ENCODE measurements around the gene DYNLL1. TPM values are rescaled to one million over a fixed set of nuclear protein-coding genes. Genes with fewer than 3 reads are reported as not detected.
"Not testable (repeated sequence)": the region's sequence is repeated elsewhere in the genome, so short reads cannot be mapped to it uniquely, and the experiment has no call there.

The DYNLL1 gene
- total RNA-seq, 1 donor, result 168 TPM

GRCh38 chr12:120529641-120530417 is 33.9 kb downstream of the DYNLL1 start:
- DNase-seq (ENCODE audit: insufficient read length, low spot score, missing footprints), result no peak
- peaks cover 15% of the 10 kb centered on the region for H3K79me2 ChIP-seq (ENCODE audit: insufficient read depth, low read length)

GRCh38 chr12:120530418-120530761 is 34.5 kb downstream of the DYNLL1 start:
- Histone ChIP-seq H3K4me2 (ENCODE audit: insufficient read depth, low read length) (peak overlapping the region; percentile 88), H3K4me3 (ENCODE audit: insufficient read depth, low read length) (peak overlapping the region; percentile 97)

More at GRCh38 chr12:120529641-120530417, 33.9 kb downstream of the DYNLL1 start:
- no peaks in the 10 kb centered on the region for H3K27me3 ChIP-seq (ENCODE audit: insufficient read depth, low read length)
- H4K20me1 ChIP-seq (ENCODE audit: insufficient read depth, low read length), result peaks cover 2% of the 10 kb centered on the region
- H3K27ac ChIP-seq (ENCODE audit: low read depth, low read length), result peak overlapping the region; percentile 95
- H3K4me2 ChIP-seq (ENCODE audit: insufficient read depth, low read length), result peak overlapping the region; percentile 88
- peak overlapping the region; percentile 99 for H2AFZ ChIP-seq (ENCODE audit: low read length)
- no peaks in the 10 kb centered on the region for H3K36me3 ChIP-seq (ENCODE audit: insufficient read depth, low read length)
- TF ChIP-seq CTCF (IDR thresholded peaks at IDR 0.05; ENCODE audit: extremely low read depth, low read depth, low read length), result peak; percentile 16
- peak overlapping the region; percentile 97 for H3K4me3 ChIP-seq (ENCODE audit: insufficient read depth, low read length)
- no peaks in the 10 kb centered on the region for H3K9me3 ChIP-seq (ENCODE audit: low read depth, low read length)
- H3K4me1 ChIP-seq (ENCODE audit: insufficient read depth, low read length), result peaks cover 17% of the 10 kb centered on the region

GRCh38 chr12:120532701-120533238 is 36.9 kb downstream of the DYNLL1 start:
- no peak for DNase-seq (ENCODE audit: insufficient read length, low spot score, missing footprints)
- Histone ChIP-seq H3K36me3 (ENCODE audit: insufficient read depth, low read length) (peaks cover 8% of the 10 kb centered on the region), H3K9me3 (ENCODE audit: low read depth, low read length) (no peaks in the 10 kb centered on the region), H3K27me3 (ENCODE audit: insufficient read depth, low read length) (no peaks in the 10 kb centered on the region), H4K20me1 (ENCODE audit: insufficient read depth, low read length) (peaks cover 31% of the 10 kb centered on the region), H3K4me3 (ENCODE audit: insufficient read depth, low read length) (no peak overlapping the region), H2AFZ (ENCODE audit: low read length) (no peak overlapping the region), H3K4me1 (ENCODE audit: insufficient read depth, low read length) (peaks cover 36% of the 10 kb centered on the region), H3K4me2 (ENCODE audit: insufficient read depth, low read length) (no peak overlapping the region), H3K79me2 (ENCODE audit: insufficient read depth, low read length) (peaks cover 45% of the 10 kb centered on the region), H3K27ac (ENCODE audit: low read depth, low read length) (no peak overlapping the region)
- TF ChIP-seq CTCF (IDR thresholded peaks at IDR 0.05; ENCODE audit: extremely low read depth, low read depth, low read length), result no peak

More at GRCh38 chr12:120530418-120530761, 34.5 kb downstream of the DYNLL1 start:
- not testable (repeated sequence) for H4K20me1 ChIP-seq (ENCODE audit: insufficient read depth, low read length); H3K36me3 ChIP-seq (ENCODE audit: insufficient read depth, low read length); DNase-seq (ENCODE audit: insufficient read length, low spot score, missing footprints); H3K27ac ChIP-seq (ENCODE audit: low read depth, low read length); H3K27me3 ChIP-seq (ENCODE audit: insufficient read depth, low read length); H3K9me3 ChIP-seq (ENCODE audit: low read depth, low read length)
- Histone ChIP-seq H2AFZ (ENCODE audit: low read length) (peak overlapping the region; percentile 99), H3K4me1 (ENCODE audit: insufficient read depth, low read length) (peaks cover 19% of the 10 kb centered on the region), H3K79me2 (ENCODE audit: insufficient read depth, low read length) (peaks cover 21% of the 10 kb centered on the region)

- Histone ChIP-seq H3K27ac (ENCODE audit: low read depth, low read length) (peak within 1 kb of the TSS; percentile 83), H4K20me1 (ENCODE audit: insufficient read depth, low read length) (peaks cover 45% of the 10 kb centered on the region), H3K27me3 (ENCODE audit: insufficient read depth, low read length) (no peaks in the 10 kb centered on the region), H3K9me3 (ENCODE audit: low read depth, low read length) (no peaks in the 10 kb centered on the region), H3K36me3 (ENCODE audit: insufficient read depth, low read length) (peaks cover 8% of the 10 kb centered on the region), H3K79me2 (ENCODE audit: insufficient read depth, low read length) (peaks cover 51% of the 10 kb centered on the region), H3K4me2 (ENCODE audit: insufficient read depth, low read length) (peak within 1 kb of the TSS; percentile 96), H3K4me3 (ENCODE audit: insufficient read depth, low read length) (peak within 1 kb of the TSS; percentile 97), H3K4me1 (ENCODE audit: insufficient read depth, low read length) (peaks cover 45% of the 10 kb centered on the region), H2AFZ (ENCODE audit: low read length) (peak within 1 kb of the TSS; percentile 68)
- no peak for TF ChIP-seq CTCF (IDR thresholded peaks at IDR 0.05; ENCODE audit: extremely low read depth, low read depth, low read length)
- DNase-seq (ENCODE audit: insufficient read length, low spot score, missing footprints), result peak; percentile 93
Observed at GRCh38 chr12:120534203-120534702, 38.3 kb downstream of the DYNLL1 start, which contains the start of gene RNF10. TSS of gene RNF10 (plus strand) at chr12:120534356. CDS start at chr12:120534812, 456 bp downstream.
